Epithelial cell of proximal tubule (primary cell): ENCODE results near the gene IGFBP4. TPM values are rescaled to one million over a fixed set of nuclear protein-coding genes. Genes with fewer than 3 reads are reported as not detected.

Source experiments
- total RNA-seq: library from RNA; depleted of rRNA; stranded (reverse); fragments of >200 nt; gene quantifications from 2 replicates; pipeline ENCODE4 v1.2.3, GENCODE V29; 2015

Gene IGFBP4
- total RNA-seq, 1 donor from 2014 or later, result 67.7 TPM

Other genes with a start within 250 kb of the IGFBP4 start
- gene WIPF2, start 224.1 kb upstream of the IGFBP4 start, total RNA-seq, result 7.5 and 12.5 TPM in 2 replicates
- gene CDC6, start 155.6 kb upstream of the IGFBP4 start, total RNA-seq, result 49.2 and 66.5 TPM in 2 replicates
- gene RARA, start 134.3 kb upstream of the IGFBP4 start, total RNA-seq, result 19.5 and 21.9 TPM in 2 replicates
- gene GJD3, start 78.7 kb upstream of the IGFBP4 start, total RNA-seq, result 0.58 TPM in 1 of 2 replicates, not detected in the other
- gene TOP2A, start 25.6 kb upstream of the IGFBP4 start, total RNA-seq, result 198 and 206 TPM in 2 replicates
- 0.51 TPM in 1 of 2 replicates, not detected in the other for gene TNS4, start 58.2 kb downstream of the IGFBP4 start, total RNA-seq
- gene CCR7, start 122.0 kb downstream of the IGFBP4 start, total RNA-seq, result not detected in 2 replicates
- gene SMARCE1, start 204.4 kb downstream of the IGFBP4 start, total RNA-seq, result 118 and 123 TPM in 2 replicates
- not detected in 2 replicates for gene KRT222, start 221.7 kb downstream of the IGFBP4 start, total RNA-seq